CD4-positive, alpha-beta T cell treated with Interleukin-17A for 4 hours (primary cell): ENCODE data around the gene PIP.
"Not testable (repeated sequence)": the region's sequence is repeated elsewhere in the genome, so short reads cannot be mapped to it uniquely, and the experiment has no call there.

Source experiments
- DNase-seq: peaks from one replicate; pipeline ENCODE4 v3.0.0-alpha.2; 2020; ENCODE audit warnings: mixed read lengths

The PIP gene

DNA sequence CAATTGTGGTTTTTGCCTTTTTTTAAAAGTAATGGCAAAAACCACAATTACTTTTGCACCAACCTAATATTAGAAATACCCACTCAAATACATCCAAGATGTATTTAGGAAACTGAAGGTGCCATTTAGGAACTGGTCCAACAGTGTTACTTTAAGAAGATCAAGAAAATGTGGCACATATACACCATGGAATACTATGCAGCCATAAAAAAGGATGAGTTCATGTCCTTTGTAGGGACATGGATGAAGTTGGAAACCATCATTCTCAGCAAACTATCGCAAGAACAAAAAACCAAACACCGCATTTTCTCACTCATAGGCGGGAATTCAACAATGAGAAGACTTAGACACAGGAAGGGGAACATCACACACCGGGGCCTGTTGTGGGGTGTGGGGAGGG is 48.9 kb downstream of the PIP start:
- not testable (repeated sequence) for DNase-seq

DNA sequence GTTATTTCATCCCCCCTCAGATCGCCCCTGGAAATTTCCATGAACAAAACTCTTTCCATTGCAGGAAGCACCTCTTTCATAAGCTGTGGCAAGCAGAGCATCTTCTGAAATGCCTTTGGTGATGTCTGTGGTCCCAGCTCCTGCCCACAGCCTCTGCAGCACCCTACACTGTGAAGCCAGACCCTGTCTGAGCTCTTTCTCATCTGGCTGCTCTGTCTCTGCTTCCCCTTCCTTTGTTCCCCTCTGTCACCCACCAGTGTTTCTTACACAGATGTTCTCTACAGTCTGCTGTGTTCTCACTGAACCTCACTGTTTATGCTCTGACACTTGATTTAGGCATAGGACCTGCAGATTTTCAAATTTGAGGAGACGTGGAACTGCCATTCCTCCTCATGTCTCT is 49.5 kb downstream of the PIP start:
- no peak for DNase-seq

DNA sequence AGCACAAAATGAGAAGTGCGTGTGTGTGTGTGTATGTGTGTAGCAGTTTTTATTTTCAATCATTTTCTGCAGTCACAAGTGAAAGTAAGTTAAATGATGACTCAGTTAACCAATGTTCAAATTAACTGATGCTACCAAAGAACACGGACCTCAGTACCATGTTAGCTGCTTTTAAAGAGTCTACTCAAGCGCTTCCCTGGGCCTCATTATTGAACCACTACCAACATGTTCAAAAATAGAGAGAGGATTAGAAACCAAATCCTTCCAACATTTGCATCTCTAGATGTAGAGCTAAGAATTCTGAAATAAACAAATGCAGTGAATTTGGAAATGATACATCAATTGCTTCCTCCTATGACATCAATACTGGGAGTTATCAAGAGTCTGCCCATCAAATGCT is 51.1 kb downstream of the PIP start, which contains the start of gene TAS2R39:
TSS of gene TAS2R39 (plus strand) at position 396 of the 400 bp plus-strand sequence. CDS start at position 396, 0 bp downstream.
- no peak for DNase-seq

DNA sequence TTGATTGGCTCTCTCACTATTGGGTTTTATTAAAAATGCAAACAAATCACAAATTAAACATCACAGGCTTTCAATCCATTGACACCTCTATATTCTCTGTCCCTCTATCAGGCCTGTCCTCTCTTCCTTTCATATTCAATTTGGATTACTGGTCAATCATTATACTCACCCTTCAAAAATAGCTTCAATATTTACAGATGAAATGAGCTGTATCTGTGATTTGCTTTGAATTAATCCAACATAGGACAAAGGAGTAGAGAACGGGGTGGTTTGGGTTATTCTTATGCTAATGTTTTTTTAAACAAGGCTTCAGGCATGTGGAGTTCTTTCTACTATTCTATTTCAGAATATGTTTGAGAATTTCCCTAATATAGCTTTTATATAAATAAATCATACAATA is 53.7 kb downstream of the PIP start:
- no peak for DNase-seq

DNA sequence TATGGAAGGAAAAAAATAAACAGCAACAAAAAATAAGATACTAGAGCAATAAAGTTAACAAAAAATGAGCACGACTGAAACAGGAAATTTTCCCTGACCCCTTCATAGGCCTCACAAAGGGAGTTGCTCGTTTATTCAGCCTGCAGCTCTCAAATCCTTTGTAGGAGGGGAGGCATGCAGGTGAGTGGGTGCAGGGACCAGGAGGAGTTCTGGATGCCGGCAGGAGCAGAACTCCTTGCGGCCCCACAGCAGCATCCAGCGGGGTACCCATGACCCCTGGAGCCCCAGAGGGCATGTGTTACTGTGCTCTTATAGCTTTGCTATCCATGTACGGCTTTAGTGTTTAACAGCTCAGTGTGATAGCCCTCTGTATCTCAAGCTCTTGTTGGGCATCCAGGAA is 57.1 kb downstream of the PIP start:
- DNase-seq, result no peak
